Measurements from ENCODE around the gene CCDC34. TPM values are rescaled to one million over a fixed set of nuclear protein-coding genes. Genes with fewer than 3 reads are reported as not detected.

Gene CCDC34
- total RNA-seq, 4 donors from 2014 or later, result 2.6 to 4.8 (median 3.9) TPM; not detected in 1

GRCh38 chr11:27409049-27409448 lies 46.0 kb upstream of the CCDC34 start:
- H3K27me3 ChIP-seq, result no peaks in the 10 kb centered on the region
- no peak overlapping the region for H3K27ac ChIP-seq
- DNase-seq, result no peak
- no peaks in the 10 kb centered on the region for H3K9me3 ChIP-seq
- peaks cover 0 to 6% (median 0%) of the 10 kb centered on the region in 3 donors for H3K36me3 ChIP-seq
- no peak overlapping the region for H3K4me3 ChIP-seq
- no peaks in the 10 kb centered on the region for H3K4me1 ChIP-seq
- no peak for TF ChIP-seq POLR2A (IDR thresholded peaks at IDR 0.05)
- TF ChIP-seq CTCF (IDR thresholded peaks at IDR 0.05), result no peak

GRCh38 chr11:27408246-27408800 lies 45.3 kb upstream of the CCDC34 start:
- H3K9me3 ChIP-seq, result no peaks in the 10 kb centered on the region
- no peak for DNase-seq
- no peaks in the 10 kb centered on the region for H3K4me1 ChIP-seq
- no peaks in the 10 kb centered on the region for H3K27me3 ChIP-seq
- no peak overlapping the region for H3K27ac ChIP-seq
- H3K36me3 ChIP-seq, result peaks cover 0 to 6% (median 0%) of the 10 kb centered on the region in 3 donors
- H3K4me3 ChIP-seq, result no peak overlapping the region
- TF ChIP-seq CTCF (IDR thresholded peaks at IDR 0.05) (no peak), POLR2A (IDR thresholded peaks at IDR 0.05) (no peak)

GRCh38 chr11:27406498-27407354 lies 43.7 kb upstream of the CCDC34 start:
- Histone ChIP-seq H3K36me3 (peaks cover 0 to 6% (median 0%) of the 10 kb centered on the region in 3 donors), H3K27ac (no peak overlapping the region), H3K27me3 (no peaks in the 10 kb centered on the region), H3K9me3 (no peaks in the 10 kb centered on the region), H3K4me1 (peaks cover 0 to 10% (median 0%) of the 10 kb centered on the region in 4 donors), H3K4me3 (no peak overlapping the region)
- no peak for DNase-seq
- TF ChIP-seq CTCF (IDR thresholded peaks at IDR 0.05) (no peak), POLR2A (IDR thresholded peaks at IDR 0.05) (no peak)

- DNase-seq, result no peak
- no peak overlapping the region for H3K27ac ChIP-seq
- H3K36me3 ChIP-seq, result peaks cover 0 to under 1% (median 0%) of the 10 kb centered on the region in 3 donors
- no peaks in the 10 kb centered on the region for H3K27me3 ChIP-seq
- H3K4me1 ChIP-seq, result peaks cover 0 to 10% (median 0%) of the 10 kb centered on the region in 4 donors
- no peaks in the 10 kb centered on the region for H3K9me3 ChIP-seq
- no peak overlapping the region for H3K4me3 ChIP-seq
- no peak for TF ChIP-seq POLR2A (IDR thresholded peaks at IDR 0.05)
- no peak for TF ChIP-seq CTCF (IDR thresholded peaks at IDR 0.05)
These were observed 42.1 kb upstream of the CCDC34 start for GRCh38 chr11:27405134-27405533.

- DNase-seq, result no peak
- Histone ChIP-seq H3K4me1 (peaks cover 0 to 16% (median 0%) of the 10 kb centered on the region in 4 donors), H3K27me3 (no peaks in the 10 kb centered on the region), H3K36me3 (no peaks in the 10 kb centered on the region), H3K4me3 (no peak overlapping the region), H3K27ac (no peak overlapping the region), H3K9me3 (no peaks in the 10 kb centered on the region)
- TF ChIP-seq POLR2A (IDR thresholded peaks at IDR 0.05) (no peak), CTCF (IDR thresholded peaks at IDR 0.05) (no peak)
These were observed 41.4 kb upstream of the CCDC34 start for GRCh38 chr11:27404427-27404826.

Data from Peyer's patch (tissue), 4 donors.